Liver (tissue), 9 donors: ENCODE measurements around the gene GALNT6. TPM values are rescaled to one million over a fixed set of nuclear protein-coding genes. Genes with fewer than 3 reads are reported as not detected.

Experiments
- DNase-seq: peaks from one replicate; pipeline ENCODE4 v3.0.0-alpha.2; 2017; ENCODE audit warnings: low spot score
- H3K27ac ChIP-seq, 2 donors: one replicate each; pipeline ENCODE4 v1.7.0; 2013; ENCODE audit warnings: inconsistent platforms in 2 of 2, low read length in 2 of 2, control low read depth in 1 of 2, low read depth in 1 of 2, mild to moderate bottlenecking in 1 of 2
- H3K27me3 ChIP-seq, 4 donors: one replicate each; pipeline versions ENCODE4 v1.6.1 to v1.7.0; 2013; ENCODE audit warnings: low read length in 3 of 4, inconsistent platforms in 1 of 4, mild to moderate bottlenecking in 1 of 4, moderate library complexity in 1 of 4; ENCODE audit not compliant: control insufficient read depth in 4 of 4, insufficient read depth in 4 of 4
- H3K36me3 ChIP-seq, 4 donors: one replicate each; pipeline versions ENCODE4 v1.6.1 to v1.7.0; 2013; ENCODE audit warnings: low read length in 3 of 4, mild to moderate bottlenecking in 3 of 4, low read depth in 1 of 4, moderate library complexity in 1 of 4; ENCODE audit not compliant: control insufficient read depth in 4 of 4, insufficient read depth in 3 of 4
- H3K4me1 ChIP-seq, 4 donors: one replicate each; pipeline versions ENCODE4 v1.6.1 to v1.7.0; 2013; ENCODE audit warnings: low read length in 3 of 4, mild to moderate bottlenecking in 3 of 4, moderate library complexity in 1 of 4; ENCODE audit not compliant: control insufficient read depth in 4 of 4, insufficient read depth in 4 of 4
- H3K4me3 ChIP-seq, 3 donors: one replicate each; pipeline versions ENCODE4 v1.6.1 to v1.7.0; 2013; ENCODE audit warnings: low read length in 3 of 3, control low read depth in 1 of 3, low read depth in 1 of 3, mild to moderate bottlenecking in 1 of 3
- H3K9ac ChIP-seq, 2 donors: one replicate each; pipeline ENCODE4 v1.7.0; 2013; ENCODE audit warnings: low read length in 2 of 2, mild to moderate bottlenecking in 2 of 2, moderate library complexity in 2 of 2, control low read depth in 1 of 2, low read depth in 1 of 2
- H3K9me3 ChIP-seq, 4 donors: one replicate each; pipeline versions ENCODE4 v1.6.1 to v1.7.0; 2013; ENCODE audit warnings: low read length in 3 of 4; ENCODE audit not compliant: control insufficient read depth in 4 of 4
- EGR1 ChIP-seq, 2 donors: IDR thresholded peaks; 2 replicates each; pipeline ENCODE4 v1.6.1; 2016 to 2018; ENCODE audit warnings: antibody characterized with exemption in 2 of 2, low read depth in 2 of 2
- FOXA2 ChIP-seq: IDR thresholded peaks from 2 replicates; pipeline ENCODE4 v1.6.1; 2016; ENCODE audit warnings: antibody characterized with exemption
- GABPA ChIP-seq, 2 donors: IDR thresholded peaks in 1 of 2; conservative IDR thresholded peaks in 1 of 2; 2 replicates each; pipeline ENCODE4 v1.6.1; 2016; ENCODE audit warnings: antibody characterized with exemption in 2 of 2, mild to moderate bottlenecking in 1 of 2, moderate library complexity in 1 of 2
- HNF4A ChIP-seq, 2 donors: conservative IDR thresholded peaks; 2 replicates each; pipeline ENCODE4 v1.6.1; 2016; ENCODE audit warnings: antibody characterized with exemption in 2 of 2, mild to moderate bottlenecking in 2 of 2
- HNF4G ChIP-seq: IDR thresholded peaks from 2 replicates; pipeline ENCODE4 v1.6.1; 2016; ENCODE audit warnings: antibody characterized with exemption
- JUND ChIP-seq, 2 donors: IDR thresholded peaks; 2 replicates each; pipeline ENCODE4 v1.6.1; 2016; ENCODE audit warnings: antibody characterized with exemption in 2 of 2
- RAD21 ChIP-seq, 2 donors: IDR thresholded peaks; 2 replicates each; pipeline ENCODE4 v1.6.1; 2016; ENCODE audit warnings: antibody characterized with exemption in 2 of 2, mild to moderate bottlenecking in 2 of 2
- RXRA ChIP-seq, 2 donors: IDR thresholded peaks; 2 replicates each; pipeline ENCODE4 v1.6.1; 2017 to 2018; ENCODE audit warnings: antibody characterized with exemption in 2 of 2, mild to moderate bottlenecking in 1 of 2
- YY1 ChIP-seq: IDR thresholded peaks from 2 replicates; pipeline ENCODE4 v1.6.1; 2016; ENCODE audit warnings: antibody characterized with exemption, mild to moderate bottlenecking
- WGBS: extraction: QIAGEN DNeasy Blood & Tissue Kit; methylation state at CpG from one replicate; pipeline ENCODE4 v1.1.7; 2013; 5-methylcytosine and 5-hydroxymethylcytosine counted together
- polyA plus RNA-seq, 2 donors: library from polyadenylated mRNA; stranded (reverse) in 1 of 2; unstranded in 1 of 2; fragments of 200-250 nt in 1 of 2; fragments of >200 nt in 1 of 2; fragmentation: Nextera tagmentation in 1 of 2; extraction: Ambion mirVana in 1 of 2; gene quantifications; one replicate each; pipeline versions ENCODE4 v1.2.1 to v1.2.3, GENCODE V29; 2013 to 2015
- total RNA-seq, 2 donors: library from RNA; depleted of rRNA; stranded (reverse); fragments of >200 nt; gene quantifications; one replicate each; pipeline ENCODE4 v1.2.3, GENCODE V29; 2014
- TF ChIP-seq, protein P1 (sequence below): IDR thresholded peaks from 2 replicates; pipeline ENCODE4 v1.6.1; 2016; ENCODE audit warnings: antibody characterized with exemption, mild to moderate bottlenecking
- TF ChIP-seq, protein P2 (sequence below): IDR thresholded peaks from 2 replicates; pipeline ENCODE4 v1.6.1; 2016; ENCODE audit warnings: antibody characterized with exemption
- TF ChIP-seq, protein P3 (sequence below): IDR thresholded peaks from 2 replicates; pipeline ENCODE4 v1.6.1; 2016; ENCODE audit warnings: antibody characterized with exemption
- TF ChIP-seq, protein P4 (sequence below): IDR thresholded peaks from 2 replicates; pipeline ENCODE4 v1.6.1; 2016; ENCODE audit warnings: antibody characterized with exemption
- donor health status: healthy.
- donor health status: healthy.
- donor health status: healthy.
- donor health status: healthy.
- donor health status: healthy.

Gene GALNT6, protein sequence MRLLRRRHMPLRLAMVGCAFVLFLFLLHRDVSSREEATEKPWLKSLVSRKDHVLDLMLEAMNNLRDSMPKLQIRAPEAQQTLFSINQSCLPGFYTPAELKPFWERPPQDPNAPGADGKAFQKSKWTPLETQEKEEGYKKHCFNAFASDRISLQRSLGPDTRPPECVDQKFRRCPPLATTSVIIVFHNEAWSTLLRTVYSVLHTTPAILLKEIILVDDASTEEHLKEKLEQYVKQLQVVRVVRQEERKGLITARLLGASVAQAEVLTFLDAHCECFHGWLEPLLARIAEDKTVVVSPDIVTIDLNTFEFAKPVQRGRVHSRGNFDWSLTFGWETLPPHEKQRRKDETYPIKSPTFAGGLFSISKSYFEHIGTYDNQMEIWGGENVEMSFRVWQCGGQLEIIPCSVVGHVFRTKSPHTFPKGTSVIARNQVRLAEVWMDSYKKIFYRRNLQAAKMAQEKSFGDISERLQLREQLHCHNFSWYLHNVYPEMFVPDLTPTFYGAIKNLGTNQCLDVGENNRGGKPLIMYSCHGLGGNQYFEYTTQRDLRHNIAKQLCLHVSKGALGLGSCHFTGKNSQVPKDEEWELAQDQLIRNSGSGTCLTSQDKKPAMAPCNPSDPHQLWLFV
- 10 to 100 TPM in 1 of 2 donors, 1 to 10 TPM in 1; 1.5 to 24.1 TPM for total RNA-seq
- polyA plus RNA-seq, result under 1 TPM; 0.40 to 0.80 TPM

DNA sequence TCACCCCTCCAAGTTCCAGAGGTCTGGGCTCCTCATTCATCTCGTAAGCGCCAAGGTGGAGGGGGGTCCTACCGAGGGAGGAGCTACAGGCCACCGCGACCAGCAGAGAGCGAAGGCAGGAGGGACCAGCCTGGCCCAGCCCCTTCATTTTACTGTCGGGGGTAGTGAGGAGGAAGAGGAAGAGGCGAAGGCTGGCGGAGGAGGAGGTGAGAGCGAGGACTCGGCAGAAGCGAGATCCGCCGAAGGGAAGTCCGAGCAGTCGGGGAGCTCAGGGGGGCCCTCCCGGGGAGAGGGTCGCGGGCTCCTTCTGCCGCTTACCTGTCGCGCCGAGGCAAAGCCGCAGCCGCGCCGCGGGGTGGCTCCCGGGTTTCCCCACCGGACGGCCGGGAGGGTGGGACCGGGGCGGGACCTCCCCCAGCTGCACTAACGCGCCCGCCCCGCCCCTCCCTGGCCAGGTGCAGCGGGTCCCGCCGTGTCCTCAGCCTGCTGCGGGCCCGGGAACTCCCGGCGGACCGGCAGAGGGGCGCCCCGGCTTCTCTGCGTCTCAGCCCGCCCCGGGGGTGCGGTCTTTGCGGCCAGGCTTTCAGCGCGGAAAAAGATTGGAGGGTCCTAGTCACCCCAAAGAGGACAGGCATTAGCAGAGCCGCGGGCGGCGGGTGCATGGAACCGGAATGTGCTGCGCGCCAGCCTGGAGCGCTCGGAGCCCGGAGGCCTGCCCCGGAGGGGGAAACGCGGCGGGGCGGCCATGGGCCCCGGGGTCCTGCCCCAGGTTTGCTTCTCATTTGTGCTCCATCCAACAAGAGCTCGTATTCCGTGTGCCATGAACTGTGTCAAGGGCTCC is at the start of gene GALNT6:
TSS of gene GALNT6 (minus strand) at position 124 of the 841 bp plus-strand sequence. CDS start 11,625 bp downstream, outside the sequence.
- H3K36me3 ChIP-seq, result no peaks in the 10 kb centered on the region
- peak within 1 kb of the TSS; percentile 54 to 59 (median 55) for H3K4me3 ChIP-seq
- H3K9ac ChIP-seq, result peak within 1 kb of the TSS; percentile 14 to 39
- no peaks in the 10 kb centered on the region for H3K27me3 ChIP-seq
- WGBS, result 2% methylated on average over 73 of the region's 73 CpGs
- H3K27ac ChIP-seq, result peak within 1 kb of the TSS in 1 of 2 donors; percentile 38
- peak; percentile 76 for DNase-seq
- no peaks in the 10 kb centered on the region for H3K9me3 ChIP-seq
- H3K4me1 ChIP-seq, result peaks cover 2 to 12% (median 7%) of the 10 kb centered on the region in 4 donors
- no peak for TF ChIP-seq JUND (IDR thresholded peaks at IDR 0.05)
- TF ChIP-seq, protein P1, sequence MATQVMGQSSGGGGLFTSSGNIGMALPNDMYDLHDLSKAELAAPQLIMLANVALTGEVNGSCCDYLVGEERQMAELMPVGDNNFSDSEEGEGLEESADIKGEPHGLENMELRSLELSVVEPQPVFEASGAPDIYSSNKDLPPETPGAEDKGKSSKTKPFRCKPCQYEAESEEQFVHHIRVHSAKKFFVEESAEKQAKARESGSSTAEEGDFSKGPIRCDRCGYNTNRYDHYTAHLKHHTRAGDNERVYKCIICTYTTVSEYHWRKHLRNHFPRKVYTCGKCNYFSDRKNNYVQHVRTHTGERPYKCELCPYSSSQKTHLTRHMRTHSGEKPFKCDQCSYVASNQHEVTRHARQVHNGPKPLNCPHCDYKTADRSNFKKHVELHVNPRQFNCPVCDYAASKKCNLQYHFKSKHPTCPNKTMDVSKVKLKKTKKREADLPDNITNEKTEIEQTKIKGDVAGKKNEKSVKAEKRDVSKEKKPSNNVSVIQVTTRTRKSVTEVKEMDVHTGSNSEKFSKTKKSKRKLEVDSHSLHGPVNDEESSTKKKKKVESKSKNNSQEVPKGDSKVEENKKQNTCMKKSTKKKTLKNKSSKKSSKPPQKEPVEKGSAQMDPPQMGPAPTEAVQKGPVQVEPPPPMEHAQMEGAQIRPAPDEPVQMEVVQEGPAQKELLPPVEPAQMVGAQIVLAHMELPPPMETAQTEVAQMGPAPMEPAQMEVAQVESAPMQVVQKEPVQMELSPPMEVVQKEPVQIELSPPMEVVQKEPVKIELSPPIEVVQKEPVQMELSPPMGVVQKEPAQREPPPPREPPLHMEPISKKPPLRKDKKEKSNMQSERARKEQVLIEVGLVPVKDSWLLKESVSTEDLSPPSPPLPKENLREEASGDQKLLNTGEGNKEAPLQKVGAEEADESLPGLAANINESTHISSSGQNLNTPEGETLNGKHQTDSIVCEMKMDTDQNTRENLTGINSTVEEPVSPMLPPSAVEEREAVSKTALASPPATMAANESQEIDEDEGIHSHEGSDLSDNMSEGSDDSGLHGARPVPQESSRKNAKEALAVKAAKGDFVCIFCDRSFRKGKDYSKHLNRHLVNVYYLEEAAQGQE, result no peak
- TF ChIP-seq RAD21 (IDR thresholded peaks at IDR 0.05), result no peak
- TF ChIP-seq HNF4G, result no peak
- TF ChIP-seq, protein P2, sequence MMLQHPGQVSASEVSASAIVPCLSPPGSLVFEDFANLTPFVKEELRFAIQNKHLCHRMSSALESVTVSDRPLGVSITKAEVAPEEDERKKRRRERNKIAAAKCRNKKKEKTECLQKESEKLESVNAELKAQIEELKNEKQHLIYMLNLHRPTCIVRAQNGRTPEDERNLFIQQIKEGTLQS, result no peak
- no peak for TF ChIP-seq FOXA2
- no peak for TF ChIP-seq RXRA (IDR thresholded peaks at IDR 0.05)
- no peak for TF ChIP-seq GABPA (IDR thresholded peaks at IDR 0.05 in 1 of 2, conservative IDR thresholded peaks at IDR 0.05 in 1 of 2)
- TF ChIP-seq HNF4A (conservative IDR thresholded peaks at IDR 0.05), result no peak
- no peak for TF ChIP-seq EGR1 (IDR thresholded peaks at IDR 0.05; ENCODE audit: low read depth in 2 of 2)
- TF ChIP-seq, protein P3, sequence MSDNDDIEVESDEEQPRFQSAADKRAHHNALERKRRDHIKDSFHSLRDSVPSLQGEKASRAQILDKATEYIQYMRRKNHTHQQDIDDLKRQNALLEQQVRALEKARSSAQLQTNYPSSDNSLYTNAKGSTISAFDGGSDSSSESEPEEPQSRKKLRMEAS, result no peak
- TF ChIP-seq, protein P4, sequence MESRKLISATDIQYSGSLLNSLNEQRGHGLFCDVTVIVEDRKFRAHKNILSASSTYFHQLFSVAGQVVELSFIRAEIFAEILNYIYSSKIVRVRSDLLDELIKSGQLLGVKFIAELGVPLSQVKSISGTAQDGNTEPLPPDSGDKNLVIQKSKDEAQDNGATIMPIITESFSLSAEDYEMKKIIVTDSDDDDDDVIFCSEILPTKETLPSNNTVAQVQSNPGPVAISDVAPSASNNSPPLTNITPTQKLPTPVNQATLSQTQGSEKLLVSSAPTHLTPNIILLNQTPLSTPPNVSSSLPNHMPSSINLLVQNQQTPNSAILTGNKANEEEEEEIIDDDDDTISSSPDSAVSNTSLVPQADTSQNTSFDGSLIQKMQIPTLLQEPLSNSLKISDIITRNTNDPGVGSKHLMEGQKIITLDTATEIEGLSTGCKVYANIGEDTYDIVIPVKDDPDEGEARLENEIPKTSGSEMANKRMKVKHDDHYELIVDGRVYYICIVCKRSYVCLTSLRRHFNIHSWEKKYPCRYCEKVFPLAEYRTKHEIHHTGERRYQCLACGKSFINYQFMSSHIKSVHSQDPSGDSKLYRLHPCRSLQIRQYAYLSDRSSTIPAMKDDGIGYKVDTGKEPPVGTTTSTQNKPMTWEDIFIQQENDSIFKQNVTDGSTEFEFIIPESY, result no peak
- TF ChIP-seq YY1, result no peak
